Lung (tissue), 16 donors: ENCODE data around the gene NOPCHAP1. TPM values are rescaled to one million over a fixed set of nuclear protein-coding genes. Genes with fewer than 3 reads are reported as not detected.

Source experiments
- ATAC-seq: fragments of 200-7000 bp; cut with Tn5 transposase; one replicate; pipeline ENCODE4 v1.9.1; 2020; ENCODE audit warnings: moderate number of reproducible peaks; ENCODE audit not compliant: insufficient read depth, low FRiP score
- DNase-seq, 3 donors: peaks; one replicate each; pipeline ENCODE4 v3.0.0-alpha.2; 2013 to 2017
- H3K27ac ChIP-seq, 2 donors: one replicate each; pipeline ENCODE4 v1.5.1; 2013; ENCODE audit warnings: mild to moderate bottlenecking in 2 of 2, moderate library complexity in 2 of 2, control low read depth in 1 of 2, inconsistent platforms in 1 of 2, low read depth in 1 of 2, low read length in 1 of 2
- H3K27me3 ChIP-seq, 3 donors: one replicate each; pipeline ENCODE4 v1.5.1; 2013; ENCODE audit warnings: low read length in 2 of 3; ENCODE audit not compliant: control insufficient read depth in 3 of 3, insufficient read depth in 3 of 3
- H3K36me3 ChIP-seq, 4 donors: one replicate each; pipeline ENCODE4 v1.5.1; 2013; ENCODE audit warnings: low read length in 4 of 4, mild to moderate bottlenecking in 1 of 4, moderate library complexity in 1 of 4; ENCODE audit not compliant: control insufficient read depth in 4 of 4, insufficient read depth in 4 of 4
- H3K4me1 ChIP-seq, 5 donors: one replicate each; pipeline ENCODE4 v1.5.1; 2013; ENCODE audit warnings: low read length in 5 of 5, mild to moderate bottlenecking in 2 of 5, moderate library complexity in 1 of 5; ENCODE audit not compliant: control insufficient read depth in 5 of 5, insufficient read depth in 5 of 5
- H3K4me3 ChIP-seq: one replicate; pipeline ENCODE4 v1.5.1; 2013; ENCODE audit warnings: mild to moderate bottlenecking, control low read depth, moderate library complexity
- H3K9ac ChIP-seq, 2 donors: one replicate each; pipeline ENCODE4 v1.5.1; 2013; ENCODE audit warnings: low read length in 2 of 2, control low read depth in 1 of 2; ENCODE audit not compliant: insufficient read depth in 1 of 2
- H3K9me3 ChIP-seq, 4 donors: one replicate each; pipeline ENCODE4 v1.5.1; 2013; ENCODE audit warnings: low read length in 3 of 4, mild to moderate bottlenecking in 1 of 4, moderate library complexity in 1 of 4; ENCODE audit not compliant: control insufficient read depth in 4 of 4, insufficient read depth in 3 of 4
- WGBS, 2 donors: extraction: QIAGEN DNeasy Blood & Tissue Kit; methylation state at CpG; one replicate each; pipeline ENCODE4 v1.1.7; 2013; 5-methylcytosine and 5-hydroxymethylcytosine counted together
- long read RNA-seq, 5 donors: transcript quantifications; one replicate each; lab custom pipeline, GENCODE V29; 2026
- polyA plus RNA-seq, 2 donors: library from polyadenylated mRNA; stranded (reverse); fragments of 200-250 nt; gene quantifications; one replicate each; pipeline ENCODE4 v1.2.1, GENCODE V29; 2013
- total RNA-seq, 2 donors: library from RNA; depleted of rRNA in 1 of 2; stranded (reverse); fragments of >200 nt in 1 of 2; gene quantifications; one replicate each; pipeline ENCODE4 v1.2.1, GENCODE V29; 2014 to 2021
- TF ChIP-seq, protein P1 (sequence below): IDR thresholded peaks from 2 replicates; pipeline ENCODE4 v1.5.1; 2012; ENCODE audit warnings: mild to moderate bottlenecking; ENCODE audit errors: control extremely low read depth, extremely low read depth
- donor health status: control.
- donor health status: control.
- donor health status: Bipolar disorder and iron deficiency.
- donor health status: healthy.
- donor health status: DM: yes; HTN: yes; CAD: no.

Gene NOPCHAP1, protein sequence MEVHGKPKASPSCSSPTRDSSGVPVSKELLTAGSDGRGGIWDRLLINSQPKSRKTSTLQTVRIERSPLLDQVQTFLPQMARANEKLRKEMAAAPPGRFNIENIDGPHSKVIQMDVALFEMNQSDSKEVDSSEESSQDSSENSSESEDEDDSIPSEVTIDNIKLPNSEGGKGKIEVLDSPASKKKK
- total RNA-seq (10 to 100 TPM in 1 of 2 donors, 1 to 10 TPM in 1; 7.8 to 11.7 TPM), polyA plus RNA-seq (10 to 100 TPM in 1 of 2 donors, 1 to 10 TPM in 1; 9.1 to 12.2 TPM)
- long read RNA-seq, donor 1, full-length matches to known transcripts = 15 of 20 reads
- long read RNA-seq, donor 1, partial matches to known transcripts = 5 of 20 reads
- long read RNA-seq, donor 1, other reads (novel, unspliced or antisense) = 0 of 20 reads
- long read RNA-seq, donor 2, full-length matches to known transcripts = 4 of 4 reads
- long read RNA-seq, donor 2, partial matches to known transcripts = 0 of 4 reads
- long read RNA-seq, donor 2, other reads (novel, unspliced or antisense) = 0 of 4 reads
- long read RNA-seq, donor 3, full-length matches to known transcripts = 5 of 5 reads
- long read RNA-seq, donor 3, partial matches to known transcripts = 0 of 5 reads
- long read RNA-seq, donor 3, other reads (novel, unspliced or antisense) = 0 of 5 reads
- long read RNA-seq, donor 4, full-length matches to known transcripts = 5 of 5 reads
- long read RNA-seq, donor 4, partial matches to known transcripts = 0 of 5 reads
- long read RNA-seq, donor 4, other reads (novel, unspliced or antisense) = 0 of 5 reads
- long read RNA-seq, donor 5, full-length matches to known transcripts = 21 of 21 reads
- long read RNA-seq, donor 5, partial matches to known transcripts = 0 of 21 reads
- long read RNA-seq, donor 5, other reads (novel, unspliced or antisense) = 0 of 21 reads

DNA sequence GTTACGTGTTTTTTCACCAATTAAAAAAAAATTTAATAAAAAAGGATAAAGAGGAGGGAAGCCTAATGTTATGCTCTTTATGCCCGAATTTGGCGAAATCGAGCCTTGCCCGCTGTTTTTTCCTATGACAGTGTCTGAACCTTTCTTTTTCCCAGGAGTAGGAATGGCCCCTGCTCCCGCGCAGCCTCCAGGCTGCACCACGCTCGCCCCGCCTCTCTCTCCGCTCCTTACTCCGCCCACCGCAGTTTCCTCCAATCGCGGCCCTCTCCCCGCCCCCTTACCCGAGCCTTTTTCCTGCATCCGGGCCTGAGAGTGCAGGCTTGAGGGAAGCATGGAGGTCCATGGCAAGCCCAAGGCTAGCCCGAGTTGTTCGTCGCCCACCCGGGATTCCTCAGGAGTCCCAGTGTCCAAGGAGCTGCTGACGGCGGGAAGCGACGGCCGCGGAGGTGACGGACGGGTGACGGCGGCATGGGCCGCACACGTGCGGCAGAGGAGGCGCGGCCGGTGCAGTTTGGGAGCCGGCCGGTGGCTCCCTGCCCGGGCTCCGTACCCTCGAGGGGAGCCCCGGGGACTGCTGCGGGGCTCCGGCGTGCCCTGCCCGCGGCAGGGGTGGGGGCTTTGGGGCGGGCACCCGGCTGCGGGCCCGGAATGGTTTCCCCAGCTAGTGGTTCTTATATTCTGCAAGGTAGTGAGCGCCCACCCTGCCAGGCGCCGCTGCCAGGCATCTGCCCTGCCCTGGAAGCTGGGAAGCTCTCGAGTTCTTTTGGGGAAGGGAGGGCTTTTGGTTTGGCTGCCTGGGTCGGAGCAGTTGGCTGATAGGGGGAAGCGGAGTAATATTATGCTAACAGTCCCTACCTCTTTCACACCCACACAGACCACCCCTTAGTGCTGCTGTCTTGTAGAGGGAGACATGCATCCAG is at the start of gene NOPCHAP1:
Gene NOPCHAP1 (plus strand): TSS at position 295 of the 920 bp plus-strand sequence. CDS start 37 bp downstream, at position 332.
- Histone ChIP-seq H3K4me3 (peak within 1 kb of the TSS; percentile 97), H3K27me3 (no peaks in the 10 kb centered on the region), H3K36me3 (peaks cover 0 to 11% (median 9%) of the 10 kb centered on the region in 4 donors), H3K9ac (peak within 1 kb of the TSS; percentile 34 to 57), H3K27ac (peak within 1 kb of the TSS; percentile 87 to 90), H3K4me1 (peaks cover 0 to 9% (median 5%) of the 10 kb centered on the region in 5 donors), H3K9me3 (no peaks in the 10 kb centered on the region)
- DNase-seq (peak; percentile 93 to 94 (median 94)), ATAC-seq (peak; percentile 99)
- TF ChIP-seq, protein P1, sequence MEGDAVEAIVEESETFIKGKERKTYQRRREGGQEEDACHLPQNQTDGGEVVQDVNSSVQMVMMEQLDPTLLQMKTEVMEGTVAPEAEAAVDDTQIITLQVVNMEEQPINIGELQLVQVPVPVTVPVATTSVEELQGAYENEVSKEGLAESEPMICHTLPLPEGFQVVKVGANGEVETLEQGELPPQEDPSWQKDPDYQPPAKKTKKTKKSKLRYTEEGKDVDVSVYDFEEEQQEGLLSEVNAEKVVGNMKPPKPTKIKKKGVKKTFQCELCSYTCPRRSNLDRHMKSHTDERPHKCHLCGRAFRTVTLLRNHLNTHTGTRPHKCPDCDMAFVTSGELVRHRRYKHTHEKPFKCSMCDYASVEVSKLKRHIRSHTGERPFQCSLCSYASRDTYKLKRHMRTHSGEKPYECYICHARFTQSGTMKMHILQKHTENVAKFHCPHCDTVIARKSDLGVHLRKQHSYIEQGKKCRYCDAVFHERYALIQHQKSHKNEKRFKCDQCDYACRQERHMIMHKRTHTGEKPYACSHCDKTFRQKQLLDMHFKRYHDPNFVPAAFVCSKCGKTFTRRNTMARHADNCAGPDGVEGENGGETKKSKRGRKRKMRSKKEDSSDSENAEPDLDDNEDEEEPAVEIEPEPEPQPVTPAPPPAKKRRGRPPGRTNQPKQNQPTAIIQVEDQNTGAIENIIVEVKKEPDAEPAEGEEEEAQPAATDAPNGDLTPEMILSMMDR = no peak
- WGBS, 2 donors = 0 to 1% methylated on average over 52 to 59 of the region's 59 CpGs

DNA sequence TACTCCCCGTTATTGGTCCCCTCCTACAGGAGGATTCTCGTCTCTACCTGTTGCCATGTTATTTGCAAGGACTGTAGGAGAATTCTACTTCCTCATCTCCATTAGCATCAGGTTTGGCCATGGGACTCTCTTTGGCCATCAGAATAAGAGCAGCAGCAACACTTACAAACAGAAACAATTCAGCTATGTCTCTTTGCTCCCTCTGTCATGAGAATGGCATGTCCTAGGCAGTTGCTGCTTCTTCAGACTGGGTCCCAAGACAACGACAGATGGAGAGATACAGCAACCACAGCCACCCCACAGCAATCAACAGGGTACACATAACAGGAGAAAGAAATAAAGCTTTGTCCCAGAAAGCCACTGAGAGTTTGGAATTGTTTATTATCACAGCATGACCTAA is 47.7 kb upstream of the NOPCHAP1 start:
- ATAC-seq = no peak
- Histone ChIP-seq H3K27ac (no peak overlapping the region), H3K9me3 (peaks cover 0 to under 1% (median 0%) of the 10 kb centered on the region in 4 donors), H3K27me3 (peaks cover 0 to 2% (median 0%) of the 10 kb centered on the region in 3 donors), H3K4me3 (no peak overlapping the region), H3K36me3 (no peaks in the 10 kb centered on the region), H3K4me1 (no peaks in the 10 kb centered on the region), H3K9ac (no peak overlapping the region)
- 56 to 57% methylated on average over 3 of the region's 3 CpGs for WGBS, 2 donors
- no peak for DNase-seq
- TF ChIP-seq, protein P1 = no peak

DNA sequence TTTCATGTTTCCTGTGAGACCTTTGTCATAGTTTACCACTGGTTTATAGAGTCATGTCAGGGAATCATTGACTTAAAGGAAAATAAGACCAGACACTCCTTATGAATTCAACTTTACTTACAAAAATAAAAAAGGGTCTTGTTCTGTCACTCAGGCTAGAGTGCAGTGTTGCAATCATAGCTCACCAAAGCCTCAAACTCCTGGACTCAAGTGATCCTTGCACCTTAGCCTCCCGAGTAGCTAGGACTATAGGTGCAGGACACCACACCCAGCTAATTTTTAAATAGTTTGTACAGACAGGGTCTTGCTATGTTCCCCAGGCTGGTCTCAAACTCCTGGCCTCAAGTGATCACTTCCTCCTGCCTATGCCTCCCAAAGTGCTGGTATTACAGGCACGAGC is 47.0 kb upstream of the NOPCHAP1 start:
- H3K4me1 ChIP-seq = no peaks in the 10 kb centered on the region
- no peak overlapping the region for H3K9ac ChIP-seq
- ATAC-seq (no peak), DNase-seq (no peak)
- no peaks in the 10 kb centered on the region for H3K27me3 ChIP-seq
- H3K9me3 ChIP-seq = peaks cover 0 to 3% (median 0%) of the 10 kb centered on the region in 4 donors
- TF ChIP-seq, protein P1 = no peak
- H3K36me3 ChIP-seq = no peaks in the 10 kb centered on the region
- H3K4me3 ChIP-seq = no peak overlapping the region
- H3K27ac ChIP-seq = no peak overlapping the region
- 83 to 89% methylated on average over 2 of the region's 2 CpGs for WGBS, 2 donors
